ENCODE data around the gene SLX9. TPM values are rescaled to one million over a fixed set of nuclear protein-coding genes. Genes with fewer than 3 reads are reported as not detected.

Gene SLX9
- total RNA-seq, 1 experiment from 2014 or later, result 26.3 TPM

DNA sequence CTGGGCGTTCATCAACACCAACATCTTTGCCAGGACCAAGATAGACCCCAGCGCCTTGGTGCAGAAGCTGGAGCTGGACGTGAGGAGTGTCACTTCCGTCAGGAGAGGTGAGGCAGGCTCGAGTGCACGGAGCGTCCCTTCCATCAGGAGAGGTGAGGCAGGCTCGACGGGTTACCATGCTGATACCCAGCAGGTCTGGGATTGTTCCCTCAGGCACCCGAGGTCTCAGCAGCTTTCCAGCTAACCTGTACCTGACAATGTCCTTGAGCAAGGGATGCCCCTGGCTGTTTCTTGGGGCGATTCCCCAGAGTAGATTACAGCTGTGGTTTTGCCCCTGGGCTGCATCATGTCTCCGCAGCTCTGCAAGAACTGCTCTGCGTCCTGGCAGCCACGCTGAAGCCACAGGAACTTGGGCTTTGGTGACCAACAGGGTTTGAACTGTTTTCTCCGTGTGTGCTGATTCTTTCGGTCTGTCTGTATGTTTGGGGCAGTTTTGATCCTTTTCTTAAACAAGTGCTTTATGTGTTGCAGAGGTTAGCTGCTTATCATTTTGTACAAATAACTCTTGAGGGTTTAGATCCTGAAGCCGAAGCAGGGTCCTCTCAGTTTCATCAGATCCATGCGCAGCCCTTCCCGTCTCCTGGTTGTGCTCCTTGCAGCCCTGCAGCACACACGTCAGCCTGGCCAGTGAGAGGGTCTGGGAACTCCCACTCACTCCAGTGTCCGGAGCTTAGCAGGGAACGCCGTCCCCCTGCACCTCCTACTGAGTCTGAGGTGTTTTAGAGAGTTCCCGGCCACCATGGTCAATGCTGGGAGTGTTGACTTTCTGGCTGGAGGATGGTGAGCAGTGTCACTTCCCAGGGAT, 4.1 kb downstream of the SLX9 start:
- DNase-seq (ENCODE audit: low read depth), result no peak

DNA sequence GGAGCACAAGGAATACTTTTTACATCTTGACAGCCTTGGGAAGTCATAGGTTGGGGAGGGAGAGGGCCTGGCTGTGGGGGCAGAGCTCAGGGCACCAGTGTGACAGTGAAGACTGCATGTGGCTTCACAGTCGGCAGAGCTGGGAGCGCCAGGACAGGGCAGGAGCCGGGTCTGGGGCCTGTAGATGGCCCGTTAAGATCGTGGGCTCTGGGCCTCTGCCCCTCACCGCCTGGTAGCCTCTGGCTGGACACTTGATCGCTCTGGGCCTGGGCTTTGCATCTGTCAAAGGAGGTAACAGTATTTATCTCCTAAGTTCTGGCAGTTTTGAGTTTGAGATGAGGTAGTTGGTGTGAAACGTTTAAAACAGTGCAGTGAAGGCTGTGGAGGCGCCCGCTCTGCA, 4.8 kb downstream of the SLX9 start:
- DNase-seq (ENCODE audit: low read depth), result no peak

DNA sequence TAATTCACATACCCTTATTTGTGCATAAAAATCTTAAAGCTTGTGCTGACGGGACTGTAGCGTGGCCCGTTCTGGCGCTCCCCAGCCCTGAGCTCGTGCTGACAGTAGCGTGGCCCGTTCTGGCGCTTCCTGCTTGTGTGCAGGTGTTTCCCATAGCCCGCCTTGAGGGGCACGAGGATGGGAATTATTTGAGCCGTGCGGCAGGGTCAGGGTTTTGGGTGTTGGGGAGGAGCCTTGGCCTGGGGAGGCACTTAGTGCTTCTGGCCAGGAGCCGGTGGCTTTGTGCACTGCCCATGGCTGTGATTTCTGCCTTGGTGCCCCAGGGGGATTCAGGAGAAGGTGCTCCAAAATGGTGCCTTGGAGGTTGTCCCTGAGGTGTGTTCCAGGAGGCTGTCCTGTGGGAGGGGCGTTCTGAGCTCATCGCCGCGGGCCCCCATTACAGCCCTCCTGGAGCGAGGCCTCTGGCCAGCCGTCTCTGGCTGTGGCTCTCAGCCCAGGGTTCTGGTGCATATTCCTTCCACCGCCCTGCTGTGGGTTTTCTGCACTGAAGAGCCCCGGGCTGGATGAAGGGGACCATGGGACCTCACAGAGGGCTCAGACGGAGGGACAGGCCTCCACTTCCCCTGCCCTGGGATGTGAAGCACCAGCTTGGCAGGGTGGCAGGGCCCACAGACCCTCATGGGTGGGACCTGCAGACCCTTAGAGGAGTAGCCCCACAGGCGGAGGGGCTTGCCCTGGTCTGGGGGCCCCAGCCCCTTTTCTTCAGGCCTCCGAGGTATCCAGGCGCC, 6.6 kb downstream of the SLX9 start:
- DNase-seq (ENCODE audit: low read depth), result no peak

DNA sequence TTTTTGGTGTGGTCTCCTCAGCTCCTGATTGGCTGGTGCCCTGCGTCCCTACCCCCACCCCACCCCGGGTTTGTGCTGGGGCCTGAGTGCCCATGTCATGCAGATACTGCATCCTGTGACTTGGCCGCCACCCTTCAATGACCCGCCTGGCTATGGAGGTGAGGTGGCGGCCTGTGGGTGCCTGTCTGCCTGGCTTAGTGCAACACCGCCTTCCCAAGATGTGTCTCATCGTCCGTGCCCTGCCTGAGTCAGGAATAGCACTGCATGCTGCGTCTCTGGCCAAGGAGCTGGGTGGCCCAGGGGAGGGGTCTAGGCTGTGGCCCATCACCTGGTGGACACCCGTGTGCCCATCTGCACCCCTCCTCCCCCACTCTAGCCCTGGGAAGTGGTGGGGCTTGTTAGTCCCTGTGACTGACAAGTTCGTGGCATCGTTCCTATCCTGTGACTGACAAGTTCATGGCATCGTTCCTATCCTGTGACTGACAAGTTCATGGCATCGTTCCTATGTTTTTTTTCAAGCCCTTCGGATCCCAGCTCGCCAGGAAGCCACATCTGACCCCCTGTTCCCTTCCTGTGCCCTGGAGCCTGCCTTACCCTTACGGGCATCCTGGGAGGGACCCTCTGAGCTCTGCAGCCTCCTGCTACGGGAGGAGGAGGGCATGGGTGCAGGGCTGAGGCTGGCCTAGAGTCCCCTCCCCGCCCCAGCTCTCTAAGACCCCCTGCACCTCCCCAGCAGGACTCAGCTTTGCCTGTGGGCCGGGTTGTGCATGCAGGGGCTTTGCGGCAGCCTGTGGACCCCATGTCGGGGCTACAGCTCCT, 7.5 kb downstream of the SLX9 start:
- DNase-seq (ENCODE audit: low read depth), result no peak

DNA sequence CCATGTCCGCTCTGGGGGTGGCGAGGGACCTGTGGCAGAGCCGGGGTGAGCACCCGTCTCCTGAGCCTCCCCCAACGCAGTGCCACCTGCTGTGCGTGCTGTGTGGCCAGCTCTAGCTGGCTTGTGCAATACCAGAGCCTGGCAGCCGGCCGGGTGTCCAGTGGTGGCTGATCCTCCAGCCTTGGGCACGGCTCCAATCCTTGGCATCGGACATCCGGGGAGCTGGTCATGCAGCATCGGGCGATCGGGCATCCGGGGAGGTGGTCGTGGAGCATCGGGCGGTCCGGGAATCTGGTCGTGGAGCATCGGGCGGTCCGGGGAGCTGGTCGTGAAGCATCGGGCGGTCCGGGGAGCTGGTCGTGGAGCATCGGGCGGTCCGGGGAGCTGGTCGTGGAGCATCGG, 8.1 kb downstream of the SLX9 start:
- no peak for DNase-seq (ENCODE audit: low read depth)

DNA sequence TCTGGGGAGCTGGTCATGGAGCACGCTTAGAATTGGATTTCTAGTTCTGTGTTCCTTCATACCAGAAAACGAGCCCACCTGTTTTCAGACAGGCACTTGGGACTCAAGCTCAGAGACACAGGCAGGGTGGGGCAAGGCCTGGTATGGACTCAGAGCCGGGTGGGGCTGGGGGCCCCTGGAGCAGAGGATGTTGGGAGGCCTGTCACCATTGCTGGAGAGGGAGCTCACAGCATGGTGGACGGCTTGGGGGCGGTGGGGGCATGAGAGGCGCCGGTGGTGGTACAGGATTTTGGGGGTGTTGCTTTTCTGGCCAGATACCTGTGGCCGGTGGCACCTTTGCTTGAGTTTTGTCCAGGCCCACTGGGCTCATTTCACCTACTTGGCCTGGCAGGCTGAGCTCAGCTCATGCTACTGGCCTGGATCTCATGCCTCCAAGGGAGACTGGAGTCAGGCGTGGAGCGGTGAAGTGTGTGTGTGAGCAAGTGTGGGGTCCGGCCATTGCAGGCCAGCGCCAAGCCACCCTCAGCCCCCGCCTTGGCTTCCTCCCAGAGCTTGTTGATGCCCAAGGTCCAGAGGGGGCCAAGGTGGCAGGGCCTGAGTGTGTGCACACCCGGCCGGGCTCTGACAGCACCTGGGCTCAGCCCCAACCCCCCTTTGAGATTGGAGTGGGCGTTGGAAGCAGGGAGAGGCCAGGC, 8.7 kb downstream of the SLX9 start:
- no peak for DNase-seq (ENCODE audit: low read depth)

DNA sequence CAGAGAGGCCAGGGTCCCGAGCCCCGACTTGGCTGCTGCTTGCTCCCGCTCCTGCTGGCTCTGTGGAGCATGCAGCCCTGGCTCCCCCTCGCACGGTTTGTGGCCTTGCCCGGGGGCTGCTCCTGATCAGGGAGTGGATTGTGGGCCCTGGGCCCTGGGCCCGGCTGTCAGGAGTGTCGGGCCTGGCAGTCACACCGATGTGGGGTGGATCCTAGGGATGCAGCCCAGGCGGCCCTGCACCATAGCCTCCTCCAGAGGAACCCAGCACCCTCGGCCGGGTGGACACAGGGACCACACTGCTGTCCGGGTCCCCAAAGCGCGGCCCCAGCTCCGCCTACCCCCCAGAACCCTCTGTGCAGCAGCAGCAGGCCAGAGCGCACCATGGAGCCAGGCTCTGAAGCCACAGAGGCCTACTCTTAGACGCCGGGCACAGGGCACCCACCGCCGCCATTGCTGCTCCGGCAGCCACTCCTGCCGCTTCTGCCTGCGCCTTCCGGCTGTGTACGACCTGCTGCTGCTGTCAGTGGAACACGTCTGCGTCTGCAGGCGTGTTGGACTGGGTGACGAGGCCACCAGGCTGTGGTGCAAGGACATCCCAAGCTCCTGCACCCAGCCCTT, 9.4 kb downstream of the SLX9 start:
- no peak for DNase-seq (ENCODE audit: low read depth)

DNA sequence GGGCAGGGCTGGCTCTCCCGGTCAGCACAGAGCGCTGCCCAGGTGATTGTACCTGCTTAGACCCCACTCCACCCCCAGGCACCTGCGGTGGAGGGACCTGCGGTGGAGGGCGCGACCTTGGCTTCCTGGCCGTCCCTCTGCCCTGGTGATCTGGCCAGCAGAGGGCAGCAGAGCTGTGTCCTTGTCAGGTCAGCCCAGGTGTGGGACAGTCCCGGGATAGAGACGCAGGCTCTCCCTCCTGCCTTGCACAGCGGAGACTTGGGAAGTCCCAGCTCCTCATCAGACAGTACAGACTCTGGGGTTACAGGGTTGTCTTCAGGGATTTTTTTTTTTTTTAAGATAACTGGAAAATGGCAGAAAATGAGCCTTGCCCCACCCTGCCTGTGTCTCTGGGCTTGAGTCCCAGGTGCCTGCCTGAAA, 10.0 kb downstream of the SLX9 start:
- peak; percentile 54 for DNase-seq (ENCODE audit: low read depth)

DNA sequence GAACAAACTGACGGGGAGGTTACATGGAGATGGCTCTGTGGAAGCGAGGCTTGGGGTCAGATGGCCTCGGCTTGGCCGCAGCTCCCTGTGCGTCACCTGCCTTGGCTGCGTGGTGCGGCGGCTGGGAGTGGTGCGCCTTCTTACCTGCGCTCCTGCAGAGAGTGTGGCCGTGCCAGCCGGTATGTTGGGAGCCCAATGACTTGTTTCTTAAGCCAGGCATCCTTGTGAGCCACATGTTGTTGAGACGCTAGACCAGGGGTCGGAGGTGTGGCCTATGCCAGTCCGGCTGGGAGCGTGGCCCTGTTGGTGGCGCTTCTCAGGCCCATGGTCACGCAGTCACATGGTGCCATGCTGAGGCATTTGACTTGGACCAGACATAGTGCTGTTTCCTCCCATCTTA, 10.5 kb downstream of the SLX9 start:
- DNase-seq (ENCODE audit: low read depth), result no peak

DNA sequence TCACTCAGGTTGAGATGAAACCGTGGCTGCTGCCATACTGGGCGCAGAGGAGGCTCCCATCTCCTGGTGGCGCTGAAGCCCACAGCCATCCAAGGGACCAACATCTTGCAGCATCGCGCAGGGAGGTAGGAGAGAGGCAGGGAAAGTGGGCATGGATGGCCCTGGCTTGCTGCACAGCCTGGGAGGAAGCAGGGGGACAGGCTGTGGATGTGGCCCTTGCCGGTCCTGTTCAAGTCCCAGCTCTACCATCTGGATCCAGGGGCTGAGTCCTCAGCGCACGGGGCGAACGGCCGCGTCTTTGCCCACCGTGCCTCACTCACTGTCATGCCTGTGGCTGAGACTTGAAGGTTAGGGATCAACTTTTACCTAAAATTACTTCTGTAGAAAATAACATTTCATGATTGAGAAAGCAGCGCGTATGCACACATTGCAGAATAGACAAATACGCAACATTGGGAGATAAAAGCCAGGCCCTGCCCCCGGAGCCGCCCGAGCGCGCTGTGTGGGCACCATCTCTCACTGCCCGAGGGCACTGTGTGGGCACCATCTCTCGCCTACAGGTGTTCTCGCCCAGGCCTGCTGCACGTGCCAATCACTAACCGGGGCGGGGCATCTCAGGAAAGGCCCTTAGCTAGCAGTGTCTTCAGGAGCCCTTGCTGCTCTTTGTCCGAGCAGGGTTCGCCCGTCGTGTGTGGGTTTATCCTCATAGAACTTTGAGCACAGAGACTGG, 11.5 kb downstream of the SLX9 start:
- no peak for DNase-seq (ENCODE audit: low read depth)

DNA sequence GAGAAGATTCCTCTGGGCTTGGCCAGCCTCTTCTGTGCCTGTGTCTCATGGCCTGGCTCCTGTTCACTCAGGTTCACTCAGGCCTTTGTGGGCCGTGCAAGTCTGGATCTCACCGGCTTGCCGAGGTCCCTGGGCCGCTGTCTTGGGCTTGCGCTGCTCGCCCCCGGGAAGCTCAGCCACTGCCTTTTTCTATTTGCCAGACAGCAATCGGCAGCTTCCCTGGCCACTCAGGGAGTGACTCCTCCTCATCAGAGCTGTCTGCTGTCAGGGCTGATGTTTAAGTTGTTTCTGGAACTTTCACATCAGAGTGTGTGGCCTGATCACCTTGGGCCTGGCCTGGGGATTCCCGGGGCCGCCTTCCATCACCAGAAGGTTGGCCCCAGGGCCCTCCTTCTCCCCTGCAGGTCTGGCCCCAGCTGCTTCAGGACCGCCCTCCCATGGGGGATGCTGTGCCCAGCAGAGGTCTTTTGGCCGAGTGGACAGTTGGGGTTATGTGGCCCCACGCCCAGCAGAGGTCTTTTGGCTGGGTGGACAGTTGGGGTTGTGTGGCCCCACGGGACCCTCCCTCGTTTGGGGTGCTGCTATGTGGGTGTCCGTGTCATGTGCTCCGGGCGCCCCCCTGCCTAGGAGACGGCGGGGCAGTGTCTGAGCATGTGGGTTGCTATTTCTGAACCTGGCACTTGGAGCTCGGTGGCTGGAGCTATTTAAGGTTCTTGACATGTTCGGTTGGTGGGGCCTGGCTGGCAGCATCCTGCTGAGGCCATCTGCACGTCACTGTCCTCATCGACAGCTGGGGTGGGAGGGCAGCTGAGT, 12.5 kb downstream of the SLX9 start:
- DNase-seq (ENCODE audit: low read depth), result no peak

DNA sequence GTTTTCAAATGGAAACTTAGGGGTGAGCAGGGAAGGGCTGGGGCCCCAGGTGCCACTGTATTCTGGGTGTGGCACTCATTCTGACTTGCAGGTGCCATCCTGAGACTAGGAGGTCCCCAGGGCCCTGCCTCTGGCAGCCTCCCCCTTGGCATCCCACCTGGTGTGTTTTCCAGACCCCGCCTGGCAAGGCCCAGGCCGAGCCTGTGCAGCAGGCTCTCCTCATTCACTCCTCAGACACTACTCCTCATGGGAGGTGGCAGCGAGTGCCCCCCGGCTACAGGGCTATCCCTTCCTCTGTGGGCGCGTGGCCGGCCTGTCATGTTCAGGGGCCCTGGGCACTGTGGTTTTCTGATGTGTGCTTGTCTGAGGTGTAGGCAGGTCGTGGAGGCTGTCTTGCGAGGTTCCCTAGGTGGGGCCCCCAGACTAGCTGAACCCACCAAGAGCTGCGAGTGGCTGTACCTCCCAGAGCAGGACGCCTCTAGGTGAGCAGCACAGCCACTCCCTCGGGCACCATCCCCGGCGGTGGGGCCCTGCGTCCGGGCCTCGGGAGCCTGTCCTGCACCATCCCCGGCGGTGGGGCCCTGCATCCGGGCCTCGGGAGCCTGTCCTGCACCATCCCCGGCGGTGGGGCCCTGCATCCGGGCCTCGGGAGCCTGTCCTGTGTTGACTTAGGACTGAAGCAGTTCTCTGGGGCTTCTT, 13.2 kb downstream of the SLX9 start:
- no peak for DNase-seq (ENCODE audit: low read depth)

DNA sequence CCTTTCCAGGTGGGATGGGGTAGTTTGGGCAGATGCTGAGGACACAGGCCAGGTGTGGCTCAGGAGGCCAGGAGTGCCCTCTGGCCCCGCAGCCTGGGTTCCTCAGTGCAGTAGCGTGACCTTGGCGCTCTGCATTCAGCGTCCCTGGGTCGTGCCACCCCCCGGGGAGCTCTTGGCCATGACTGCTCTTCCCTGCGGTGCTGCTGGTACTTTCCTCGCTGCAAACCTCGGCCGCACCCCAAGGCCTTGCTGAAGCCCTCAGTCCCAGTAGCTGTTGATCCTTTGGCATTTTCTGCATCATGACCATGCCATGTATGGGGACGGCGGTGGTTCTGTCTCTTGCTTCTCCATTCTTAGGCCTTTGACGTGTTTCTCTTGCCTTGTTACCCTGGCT, 13.8 kb downstream of the SLX9 start:
- no peak for DNase-seq (ENCODE audit: low read depth)

DNA sequence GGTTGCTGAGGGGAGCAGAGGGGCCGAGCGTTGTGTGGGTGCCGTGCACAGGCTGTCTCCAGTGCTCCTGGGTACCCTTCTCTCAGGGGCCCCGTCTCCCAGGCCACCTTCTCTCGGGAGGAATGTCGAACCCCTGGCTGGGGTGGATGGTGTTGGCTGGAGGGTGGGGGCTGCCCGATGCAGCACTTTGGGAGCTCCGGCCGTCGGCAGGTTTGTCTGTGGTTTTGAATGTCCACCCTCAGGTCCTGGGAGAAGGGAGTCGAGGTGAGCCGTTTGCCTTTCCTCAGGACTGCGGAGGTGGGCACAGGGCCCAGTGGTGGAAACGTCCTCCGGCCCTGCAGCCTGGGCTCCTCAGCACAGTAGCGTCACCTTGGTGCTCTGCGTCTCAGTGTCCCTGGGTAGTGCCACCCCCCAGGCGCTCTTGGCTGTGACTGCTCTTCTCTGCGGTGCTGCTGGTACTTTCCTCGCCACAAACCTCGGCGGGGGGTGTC, 14.5 kb downstream of the SLX9 start:
- no peak for DNase-seq (ENCODE audit: low read depth)

DNA sequence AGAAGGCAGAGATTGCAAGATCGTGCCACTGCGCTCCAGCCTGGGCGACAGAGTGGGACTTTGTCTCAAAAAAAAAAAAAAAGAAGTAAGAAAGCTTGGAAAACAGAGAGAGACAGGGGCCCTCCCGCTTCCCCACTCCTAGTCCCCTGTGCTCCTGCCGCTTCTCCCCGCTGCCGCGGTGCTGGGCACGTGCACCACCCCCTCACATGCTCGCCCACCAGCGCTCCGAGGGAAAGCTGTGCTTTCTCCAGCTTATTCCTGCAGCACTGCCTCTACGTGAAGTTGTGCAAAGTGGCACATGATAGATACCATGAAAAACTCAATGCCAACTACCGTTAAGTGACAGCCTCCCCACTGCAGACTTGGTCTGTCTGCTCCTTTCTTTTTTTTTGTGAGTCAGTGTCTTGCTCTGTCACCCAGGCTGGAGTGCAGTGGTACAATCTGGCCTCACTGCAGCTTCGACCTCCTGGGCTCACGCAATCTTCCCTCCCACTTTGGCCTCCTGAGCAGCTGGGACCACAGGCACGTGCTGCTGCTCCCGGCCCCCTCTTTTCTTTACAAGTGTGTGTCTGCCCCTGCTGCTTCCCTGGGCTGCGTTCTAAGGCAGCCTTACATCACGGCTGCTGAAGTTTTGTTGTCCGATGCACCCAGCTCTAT, 15.4 kb downstream of the SLX9 start:
- DNase-seq (ENCODE audit: low read depth), result no peak

DNA sequence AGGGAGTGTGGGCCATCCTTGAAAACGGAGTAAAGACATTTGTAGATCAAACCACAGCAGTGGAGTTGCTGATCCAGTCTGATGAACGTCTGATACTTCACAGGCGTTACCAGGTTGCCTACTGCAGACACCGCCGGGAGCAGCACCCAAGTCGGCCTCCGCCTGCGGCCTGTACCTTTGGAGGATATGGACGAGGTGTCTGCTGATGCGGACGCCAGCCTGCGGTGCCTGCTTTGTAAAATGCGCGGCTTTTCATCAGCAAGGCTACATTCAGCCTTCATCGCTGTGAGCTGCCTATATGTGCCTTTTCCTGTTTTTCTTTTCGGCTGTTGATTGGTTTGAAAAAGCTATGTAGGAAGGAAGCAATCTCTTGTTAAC, 16.0 kb downstream of the SLX9 start:
- no peak for DNase-seq (ENCODE audit: low read depth)

DNA sequence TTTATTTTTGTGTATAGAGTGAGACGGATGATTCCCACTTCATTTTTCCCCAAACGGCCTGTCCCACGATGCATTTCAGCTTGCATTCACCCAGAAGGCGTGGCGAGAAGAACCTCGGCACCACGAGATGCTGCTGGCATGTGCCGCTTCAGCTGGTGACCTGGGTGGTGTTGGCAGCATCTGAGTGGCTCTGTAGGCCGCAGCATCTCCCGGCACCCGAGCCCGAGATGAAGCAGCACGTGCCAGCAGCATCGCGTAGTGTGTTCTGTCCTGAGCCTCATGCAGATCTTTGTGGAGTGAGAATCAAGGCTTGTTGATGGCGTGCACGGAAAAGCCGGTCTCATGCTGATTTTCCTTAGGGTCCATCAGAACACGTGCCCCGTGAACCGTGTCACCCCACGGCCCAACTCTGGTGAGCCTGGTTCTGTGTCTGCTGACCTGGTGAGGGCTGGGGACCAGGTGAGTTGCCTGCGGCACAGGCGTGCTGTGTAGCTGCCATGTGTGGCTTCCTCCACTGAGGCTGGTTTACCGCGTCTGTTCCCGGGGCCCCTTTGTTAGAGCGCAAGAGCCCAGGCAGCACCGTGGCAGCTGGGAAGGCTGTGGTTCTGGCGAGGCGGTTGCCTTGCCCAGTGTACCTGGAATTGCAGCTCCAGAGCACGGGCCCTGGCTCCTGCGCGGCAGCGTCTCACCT, 16.7 kb downstream of the SLX9 start:
- no peak for DNase-seq (ENCODE audit: low read depth)

Measured in HT1080 (cell line).